GM12878 (cell line): ENCODE data around the gene ATG3. TPM values are rescaled to one million over a fixed set of nuclear protein-coding genes. Genes with fewer than 3 reads are reported as not detected.

Source experiments
- ATAC-seq: fragments of 200-7000 bp; cut with Tn5 transposase; 3 replicates; pipeline ENCODE4 v1.9.1; 2020; ENCODE audit warnings: mild to moderate bottlenecking, moderate library complexity
- BruUV-seq: library from RNA; stranded (reverse); fragments of 400-500 nt; replicated peaks from 2 replicates; lab custom pipeline; 2021; lab: Mats Ljungman, UMichigan
- CTCF ChIA-PET: fragments of 300-600 bp; sonication (Branson Sonifier 250); formaldehyde crosslinking; extraction: SDS; loops from one replicate; lab custom pipeline; 2021; ENCODE audit warnings: inconsistent platforms; lab: Yijun Ruan, JAX
- POLR2A ChIA-PET: fragments of 350-600 bp; formaldehyde crosslinking; extraction: SDS; loops from one replicate; lab custom pipeline; 2021; ENCODE audit warnings: inconsistent platforms; lab: Charles Lee
- RAD21 ChIA-PET: fragments of 300-600 bp; sonication (Branson Sonifier 250); formaldehyde crosslinking; loops from one replicate; lab custom pipeline; 2023; ENCODE audit warnings: antibody characterized with exemption; ENCODE audit not compliant: unreplicated experiment; lab: Charles Lee
- SMC1A ChIA-PET: fragments of 300-600 bp; sonication (Branson Sonifier 250); formaldehyde crosslinking; loops from one replicate; lab custom pipeline; 2023; ENCODE audit not compliant: unreplicated experiment, uncharacterized antibody; lab: Charles Lee
- DNase-seq: peaks from one replicate; pipeline ENCODE4 v3.0.0-alpha.2; 2011; ENCODE audit warnings: low read depth, low spot score
- FAIRE-seq: peaks from 3 replicates; lab custom pipeline; 2011; peaks lifted over from hg19 to GRCh38; lab: Jason Lieb, UNC
- H2AFZ ChIP-seq: 2 replicates; pipeline ENCODE4 v1.6.0; 2011; ENCODE audit warnings: low read depth, low read length, control low read depth; ENCODE audit not compliant: control insufficient read depth
- H3K27ac ChIP-seq: 2 replicates; pipeline ENCODE4 v1.5.1; 2011; ENCODE audit warnings: control low read depth; ENCODE audit not compliant: control insufficient read depth, insufficient read depth
- H3K27me3 ChIP-seq, 2 experiments: replicated peaks in 1 of 2; 2 replicates each; pipeline versions ENCODE4 v1.6.0 to v1.6.1; 2011; ENCODE audit warnings: low read length in 1 of 2; ENCODE audit not compliant: control insufficient read depth in 2 of 2, insufficient read depth in 2 of 2
- H3K36me3 ChIP-seq, 2 experiments: 2 replicates each; pipeline ENCODE4 v1.5.1; 2011; ENCODE audit warnings: low read length in 1 of 2; ENCODE audit not compliant: control insufficient read depth in 2 of 2, insufficient read depth in 2 of 2
- H3K4me1 ChIP-seq: 2 replicates; pipeline ENCODE4 v1.6.1; 2011; ENCODE audit warnings: mild to moderate bottlenecking, low read length, moderate library complexity, mixed read lengths; ENCODE audit not compliant: control insufficient read depth, insufficient read depth
- H3K4me2 ChIP-seq: 2 replicates; pipeline ENCODE4 v1.6.0; 2011; ENCODE audit warnings: control low read depth; ENCODE audit not compliant: control insufficient read depth, insufficient read depth
- H3K4me3 ChIP-seq: fragments of 200-600 bp; sonication (generic); 2 replicates; pipeline ENCODE4 v1.5.1; 2016
- H3K79me2 ChIP-seq: 2 replicates; pipeline ENCODE4 v1.6.0; 2011; ENCODE audit warnings: low read length; ENCODE audit not compliant: control insufficient read depth, insufficient read depth
- H3K9ac ChIP-seq: 2 replicates; pipeline ENCODE4 v1.8.0; 2011; ENCODE audit warnings: low read length, control low read depth, mixed read lengths; ENCODE audit not compliant: control insufficient read depth, insufficient read depth
- H3K9me3 ChIP-seq: replicated peaks from 3 replicates; pipeline ENCODE4 v1.5.1; 2011; ENCODE audit warnings: mild to moderate bottlenecking, low read length; ENCODE audit not compliant: control insufficient read depth, insufficient read depth
- H4K20me1 ChIP-seq: 2 replicates; pipeline ENCODE4 v1.6.0; 2011; ENCODE audit not compliant: control insufficient read depth, insufficient read depth
- EZH2 ChIP-seq: IDR thresholded peaks from 2 replicates; pipeline ENCODE4 v1.6.1; 2012; ENCODE audit warnings: low read depth, mild to moderate bottlenecking, control low read depth, inconsistent platforms, low read length, borderline replicate concordance; ENCODE audit not compliant: control insufficient read depth
- HDGF ChIP-seq: fragments of 450-650 bp; IDR thresholded peaks from 2 replicates; pipeline ENCODE4 v1.6.1; 2016; ENCODE audit warnings: antibody characterized with exemption
- NRF1 ChIP-seq: conservative IDR thresholded peaks from 2 replicates; pipeline ENCODE4 v1.6.1; 2011; ENCODE audit warnings: mild to moderate bottlenecking, low read depth, low read length, improper control_type of control experiment
- RB1 ChIP-seq: fragments of 450-650 bp; formaldehyde crosslinking; IDR thresholded peaks from 2 replicates; pipeline ENCODE4 v1.6.1; 2017; ENCODE audit warnings: mild to moderate bottlenecking, borderline replicate concordance
- RUNX3 ChIP-seq: IDR thresholded peaks from 2 replicates; pipeline ENCODE4 v1.6.1; 2012; ENCODE audit warnings: low read length, inconsistent platforms
- SMAD5 ChIP-seq: IDR thresholded peaks from 2 replicates; pipeline ENCODE4 v1.6.1; 2016; ENCODE audit warnings: antibody characterized with exemption, low read depth
- TCF12 ChIP-seq: IDR thresholded peaks from 2 replicates; pipeline ENCODE4 v1.6.1; 2011; ENCODE audit warnings: low read depth, mild to moderate bottlenecking, low read length
- TCF7 ChIP-seq: IDR thresholded peaks from 2 replicates; pipeline ENCODE4 v1.6.1; 2014; ENCODE audit warnings: antibody characterized with exemption, borderline replicate concordance
- YY1 ChIP-seq: IDR thresholded peaks from 2 replicates; pipeline ENCODE4 v1.6.1; 2011; ENCODE audit warnings: low read depth, mild to moderate bottlenecking, low read length
- WGBS: methylation state at CpG from one replicate; pipeline ENCODE4 v1.1.6; 2016; ENCODE audit warnings: low lambda C conversion rate; ENCODE audit not compliant: insufficient replicate concordance, insufficient coverage; ENCODE audit errors: missing lambda C conversion rate; 5-methylcytosine and 5-hydroxymethylcytosine counted together
- in situ Hi-C: fragments of 300-500 bp; cut with MboI; formaldehyde crosslinking; loops from 9 replicates; pipeline ENCODE4 v1.14.3; 2018; ENCODE audit warnings: mixed read lengths
- intact Hi-C: fragments of 100-400 bp; cut with micrococcal nuclease; formaldehyde crosslinking; loops from one replicate; pipeline ENCODE4 v1.14.2; 2022; ENCODE audit not compliant: unreplicated experiment
- polyA plus RNA-seq, 11 experiments: library from polyadenylated mRNA; depleted of rRNA in 4 of 11; unstranded in 6 of 11; stranded (reverse) in 5 of 11; fragments of >200 nt; fragmentation: Nextera tagmentation in 4 of 11; fragmentation: Illumina TruSeq in 1 of 11; extraction: Ambion mirVana in 4 of 11; extraction: Trizol in 1 of 11; gene quantifications; 1 replicate in 1 of 11; 2 replicates in 10 of 11; pipeline versions ENCODE4 v1.2.1 to v1.2.3, GENCODE V29; 2011 to 2016; ENCODE audit warnings: inconsistent platforms in 2 of 11, missing spikeins in 2 of 11, low read depth in 1 of 11
- total RNA-seq, 4 experiments: library from RNA; depleted of rRNA in 3 of 4; stranded (reverse); fragments of >200 nt in 3 of 4; fragmentation: Illumina TruSeq in 1 of 4; extraction: Trizol in 1 of 4; gene quantifications; 2 replicates each; pipeline versions ENCODE4 v1.2.1 to v1.2.3, GENCODE V29; 2013 to 2021
- TF ChIP-seq, protein P1 (sequence below): fragments of 450-650 bp; IDR thresholded peaks from 2 replicates; pipeline ENCODE4 v1.6.1; 2016; ENCODE audit warnings: mild to moderate bottlenecking

The ATG3 gene
- total and polyA plus RNA-seq, 10 of the 15 experiments (the other 5 are each of a cell fraction or from before 2014, with no cell fraction given) = 49.8 to 97.0 (median 63.6) TPM

DNA sequence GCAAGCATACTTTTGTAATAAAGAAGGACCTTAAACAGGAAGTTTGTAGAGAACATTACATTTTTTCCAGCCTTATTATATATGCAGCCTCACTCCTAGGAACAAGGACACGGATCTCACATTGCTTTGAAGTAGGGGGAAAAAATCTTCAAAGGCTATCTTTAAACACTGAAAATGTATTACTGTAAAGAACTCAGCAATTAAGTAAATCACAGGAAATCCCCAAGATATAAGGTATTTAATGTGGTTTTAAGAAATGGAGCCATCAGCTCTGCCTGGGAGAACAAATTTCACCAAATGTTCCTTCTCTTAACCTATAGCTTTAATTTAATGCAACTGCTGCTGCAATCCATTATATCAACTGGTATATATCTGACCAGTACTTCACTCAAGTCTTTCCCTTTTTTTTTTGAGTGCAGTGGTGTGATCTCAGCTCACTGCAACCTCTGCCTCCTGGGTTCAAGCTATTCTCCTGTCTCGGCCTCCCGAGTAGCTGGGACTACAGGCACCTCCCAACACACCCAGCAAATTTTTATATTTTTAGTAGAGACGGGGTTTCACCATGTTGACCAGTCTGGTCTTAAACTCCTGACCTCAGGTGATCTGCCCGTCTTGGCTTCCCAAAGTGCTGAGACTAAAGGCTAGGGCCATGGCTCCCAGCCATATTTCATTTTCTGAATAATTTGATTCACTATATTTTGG lies 65.2 kb downstream of the ATG3 start:
- RAD21 ChIA-PET = interaction anchor here (0.7 to 14.4 kb wide), 13 partner anchors 9 to 380 kb away, joined by 3 to 262 read pairs (median 5); partner anchors contain the start of gene CD200
- 1% methylated on average over 5 of the region's 5 CpGs for WGBS
- H3K27ac ChIP-seq = peak overlapping the region; percentile 87
- peaks cover 8% of the 10 kb centered on the region; the same call in 1 of the 2 replicates for H3K4me1 ChIP-seq
- H4K20me1 ChIP-seq = no peaks in the 10 kb centered on the region
- SMC1A ChIA-PET = interaction anchor here (0.8 to 12.0 kb wide), 16 partner anchors 5 to 385 kb away, joined by 3 to 143 read pairs (median 7); partner anchors contain the start of gene CD200
- TF ChIP-seq EZH2 (no peak), RB1 (peak; percentile 34; the same call in 1 of the 2 replicates), RUNX3 (peak; percentile 13; the same call in 1 of the 2 replicates), TCF7 (0 out of 2 replicates have a peak, but pooled peaks have one; percentile 15), NRF1 (no peak), HDGF (0 out of 2 replicates have a peak, but pooled peaks have one; percentile 26), SMAD5 (peak; percentile 2; the same call in 1 of the 2 replicates), YY1 (0 out of 2 replicates have a peak, but pooled peaks have one; percentile 13), TCF12 (no peak)
- TF ChIP-seq, protein P1, sequence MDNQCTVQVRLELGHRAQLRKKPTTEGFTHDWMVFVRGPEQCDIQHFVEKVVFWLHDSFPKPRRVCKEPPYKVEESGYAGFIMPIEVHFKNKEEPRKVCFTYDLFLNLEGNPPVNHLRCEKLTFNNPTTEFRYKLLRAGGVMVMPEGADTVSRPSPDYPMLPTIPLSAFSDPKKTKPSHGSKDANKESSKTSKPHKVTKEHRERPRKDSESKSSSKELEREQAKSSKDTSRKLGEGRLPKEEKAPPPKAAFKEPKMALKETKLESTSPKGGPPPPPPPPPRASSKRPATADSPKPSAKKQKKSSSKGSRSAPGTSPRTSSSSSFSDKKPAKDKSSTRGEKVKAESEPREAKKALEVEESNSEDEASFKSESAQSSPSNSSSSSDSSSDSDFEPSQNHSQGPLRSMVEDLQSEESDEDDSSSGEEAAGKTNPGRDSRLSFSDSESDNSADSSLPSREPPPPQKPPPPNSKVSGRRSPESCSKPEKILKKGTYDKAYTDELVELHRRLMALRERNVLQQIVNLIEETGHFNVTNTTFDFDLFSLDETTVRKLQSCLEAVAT = peak; percentile 61
- TF ChIP-seq, all 136 proteins: peak for 7
- Histone ChIP-seq H3K4me2 (peak overlapping the region; percentile 81), H3K79me2 (peaks cover 84% of the 10 kb centered on the region), H2AFZ (no peak overlapping the region), H3K36me3 (no peaks in the 10 kb centered on the region), H3K27me3 (no peaks in the 10 kb centered on the region), H3K9me3 (no peaks in the 10 kb centered on the region; the same call in 2 of the 3 replicates), H3K9ac (peak overlapping the region; percentile 66), H3K4me3 (peak overlapping the region; percentile 89)
- CTCF ChIA-PET = interaction anchor here (0.8 to 3.7 kb wide), 6 partner anchors 11 to 360 kb away, joined by 3 to 17 read pairs (median 7); partner anchors contain the start of gene CD200
- in situ Hi-C loops = no loop called here
- DNase-seq (no peak), FAIRE-seq (no peak), ATAC-seq (peak; percentile 7)
- intact Hi-C loops = loop anchor here (10.0 kb wide), 1 partner anchor 362 kb away; the partner anchor contains the start of gene GCSAM
- POLR2A ChIA-PET = interaction anchor here (1.0 to 6.4 kb wide), 5 partner anchors 18 to 381 kb away, joined by 3 to 33 read pairs (median 9); partner anchors contain the start of genes CD200 and GCSAM
- BruUV-seq = TSS peak; percentile 5
